Upper lobe of left lung (tissue), 4 donors: ENCODE measurements around the gene CREB3L2.

Experiments
- CTCF ChIP-seq, 6 experiments: fragments of 450-650 bp in 4 of 6; fragments of 200-600 bp in 2 of 6; sonication (generic) in 2 of 6; IDR thresholded peaks; one replicate each; pipeline ENCODE4 v1.5.1; 2016 to 2019; ENCODE audit warnings: antibody characterized with exemption in 6 of 6
- POLR2A ChIP-seq, 4 donors: fragments of 450-650 bp; IDR thresholded peaks; one replicate each; pipeline ENCODE4 v1.5.1; 2016 to 2017; ENCODE audit warnings: antibody characterized with exemption in 4 of 4, mild to moderate bottlenecking in 2 of 4
- POLR2AphosphoS5 ChIP-seq, 2 donors: sonication (generic); formaldehyde crosslinking; IDR thresholded peaks; one replicate each; pipeline ENCODE4 v1.5.1; 2017; ENCODE audit warnings: antibody characterized with exemption in 2 of 2

- TF ChIP-seq CTCF (IDR thresholded peaks at IDR 0.05) (peak; percentile 62 to 85 (median 83)), POLR2A (IDR thresholded peaks at IDR 0.05) (no peak), POLR2AphosphoS5 (IDR thresholded peaks at IDR 0.05) (no peak)
Observed at GRCh38 chr7:137903382-137904169, 98.3 kb downstream of the CREB3L2 start.
